ENCODE data around the gene MYOCD. TPM values are rescaled to one million over a fixed set of nuclear protein-coding genes. Genes with fewer than 3 reads are reported as not detected.

MYOCD gene
- total RNA-seq, 1 experiment from 2014 or later: not detected

DNA sequence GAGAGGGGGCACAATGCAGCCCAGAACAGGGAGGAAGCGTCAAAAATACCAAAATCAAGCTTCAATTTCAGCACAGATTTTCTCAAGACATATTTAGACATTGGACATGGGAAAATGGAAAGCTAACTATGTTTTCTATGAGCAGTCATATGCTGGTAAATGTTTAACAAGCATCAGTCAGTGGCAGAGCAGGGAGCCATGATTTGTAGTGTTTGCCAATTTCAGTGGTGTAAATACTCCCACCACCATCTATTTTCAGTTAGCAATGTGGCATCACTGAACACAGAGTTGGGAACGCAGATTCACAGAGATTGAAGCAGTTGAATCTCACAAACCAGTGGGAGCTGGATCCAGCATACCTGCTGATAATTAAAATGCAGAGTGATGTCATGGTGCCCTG is 24.6 kb upstream of the MYOCD start:
- DNase-seq (ENCODE audit: low read depth, low spot score): no peak
- Histone ChIP-seq H3K9me3 (ENCODE audit: control insufficient read depth in 1 of 2, insufficient read depth in 1 of 2, low read depth in 1 of 2, low read length in 2 of 2) (no peaks in the 10 kb centered on the region), H3K4me3 (replicated peaks in 1 of 2; ENCODE audit: low read depth in 1 of 2, low read length in 2 of 2) (no peak overlapping the region), H2AFZ (ENCODE audit: low read depth, low read length, poor library complexity, severe bottlenecking) (no peak overlapping the region), H3K9ac (ENCODE audit: low read length) (no peak overlapping the region), H3K79me2 (ENCODE audit: insufficient read depth, low read length) (no peaks in the 10 kb centered on the region), H3K27ac (ENCODE audit: low read depth, low read length) (no peak overlapping the region), H3K36me3 (ENCODE audit: control insufficient read depth in 1 of 2, insufficient read depth in 2 of 2, low read length in 2 of 2) (no peaks in the 10 kb centered on the region), H3K27me3 (ENCODE audit: insufficient read depth, low read length) (peaks cover 34% of the 10 kb centered on the region), H3K4me1 (ENCODE audit: control insufficient read depth in 1 of 2, insufficient read depth in 2 of 2, low read length in 2 of 2) (0 out of 4 replicates have a peak, but pooled peaks cover 0 to 5% of the 10 kb centered on the region in 2 experiments), H3K4me2 (ENCODE audit: low read length) (no peak overlapping the region), H4K20me1 (ENCODE audit: insufficient read depth) (no peaks in the 10 kb centered on the region), H3K9me2 (ENCODE audit: insufficient read depth) (no peaks in the 10 kb centered on the region)
- ChIA-PET CTCF (no interaction called here), RAD21 (ENCODE audit: low non-redundant PET in 1 of 2, low total read pairs in 2 of 2, uncharacterized antibody in 2 of 2, unreplicated experiment in 2 of 2) (no interaction called here), POLR2A (no interaction called here)
- no TSS peak for BruUV-seq (replicated peaks)
- intact Hi-C loops (cut with micrococcal nuclease): no loop called here
- ATAC-seq: no peak
- TF ChIP-seq, protein P1, sequence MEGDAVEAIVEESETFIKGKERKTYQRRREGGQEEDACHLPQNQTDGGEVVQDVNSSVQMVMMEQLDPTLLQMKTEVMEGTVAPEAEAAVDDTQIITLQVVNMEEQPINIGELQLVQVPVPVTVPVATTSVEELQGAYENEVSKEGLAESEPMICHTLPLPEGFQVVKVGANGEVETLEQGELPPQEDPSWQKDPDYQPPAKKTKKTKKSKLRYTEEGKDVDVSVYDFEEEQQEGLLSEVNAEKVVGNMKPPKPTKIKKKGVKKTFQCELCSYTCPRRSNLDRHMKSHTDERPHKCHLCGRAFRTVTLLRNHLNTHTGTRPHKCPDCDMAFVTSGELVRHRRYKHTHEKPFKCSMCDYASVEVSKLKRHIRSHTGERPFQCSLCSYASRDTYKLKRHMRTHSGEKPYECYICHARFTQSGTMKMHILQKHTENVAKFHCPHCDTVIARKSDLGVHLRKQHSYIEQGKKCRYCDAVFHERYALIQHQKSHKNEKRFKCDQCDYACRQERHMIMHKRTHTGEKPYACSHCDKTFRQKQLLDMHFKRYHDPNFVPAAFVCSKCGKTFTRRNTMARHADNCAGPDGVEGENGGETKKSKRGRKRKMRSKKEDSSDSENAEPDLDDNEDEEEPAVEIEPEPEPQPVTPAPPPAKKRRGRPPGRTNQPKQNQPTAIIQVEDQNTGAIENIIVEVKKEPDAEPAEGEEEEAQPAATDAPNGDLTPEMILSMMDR (IDR thresholded peaks at IDR 0.05 in 2 of 3, conservative IDR thresholded peaks at IDR 0.05 in 1 of 3; ENCODE audit: borderline replicate concordance in 1 of 3, insufficient read depth in 1 of 3, low read depth in 2 of 3, low read length in 2 of 3): no peak
- no peak for TF ChIP-seq FOSL1 (IDR thresholded peaks at IDR 0.05; ENCODE audit: low read depth)
- no peak for TF ChIP-seq EZH2phosphoT487 (IDR thresholded peaks at IDR 0.05; ENCODE audit: borderline replicate concordance)
- TF ChIP-seq RAD21 (IDR thresholded peaks at IDR 0.05; ENCODE audit: low read depth): no peak
- no peak for TF ChIP-seq ZFX (IDR thresholded peaks at IDR 0.05)
- TF ChIP-seq, protein P2, sequence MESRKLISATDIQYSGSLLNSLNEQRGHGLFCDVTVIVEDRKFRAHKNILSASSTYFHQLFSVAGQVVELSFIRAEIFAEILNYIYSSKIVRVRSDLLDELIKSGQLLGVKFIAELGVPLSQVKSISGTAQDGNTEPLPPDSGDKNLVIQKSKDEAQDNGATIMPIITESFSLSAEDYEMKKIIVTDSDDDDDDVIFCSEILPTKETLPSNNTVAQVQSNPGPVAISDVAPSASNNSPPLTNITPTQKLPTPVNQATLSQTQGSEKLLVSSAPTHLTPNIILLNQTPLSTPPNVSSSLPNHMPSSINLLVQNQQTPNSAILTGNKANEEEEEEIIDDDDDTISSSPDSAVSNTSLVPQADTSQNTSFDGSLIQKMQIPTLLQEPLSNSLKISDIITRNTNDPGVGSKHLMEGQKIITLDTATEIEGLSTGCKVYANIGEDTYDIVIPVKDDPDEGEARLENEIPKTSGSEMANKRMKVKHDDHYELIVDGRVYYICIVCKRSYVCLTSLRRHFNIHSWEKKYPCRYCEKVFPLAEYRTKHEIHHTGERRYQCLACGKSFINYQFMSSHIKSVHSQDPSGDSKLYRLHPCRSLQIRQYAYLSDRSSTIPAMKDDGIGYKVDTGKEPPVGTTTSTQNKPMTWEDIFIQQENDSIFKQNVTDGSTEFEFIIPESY (IDR thresholded peaks at IDR 0.05; ENCODE audit: extremely low read depth, insufficient replicate concordance, low read length): no peak
- TF ChIP-seq EZH2 (IDR thresholded peaks at IDR 0.05): no peak
- TF ChIP-seq, protein P3, sequence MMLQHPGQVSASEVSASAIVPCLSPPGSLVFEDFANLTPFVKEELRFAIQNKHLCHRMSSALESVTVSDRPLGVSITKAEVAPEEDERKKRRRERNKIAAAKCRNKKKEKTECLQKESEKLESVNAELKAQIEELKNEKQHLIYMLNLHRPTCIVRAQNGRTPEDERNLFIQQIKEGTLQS (IDR thresholded peaks at IDR 0.05): no peak
- no peak for TF ChIP-seq TCF7L2 (IDR thresholded peaks at IDR 0.05; ENCODE audit: borderline replicate concordance, extremely low read depth, insufficient read depth, insufficient read length)
- TF ChIP-seq SIN3A (IDR thresholded peaks at IDR 0.05; ENCODE audit: low read depth): no peak
- TF ChIP-seq CEBPB (IDR thresholded peaks at IDR 0.05; ENCODE audit: low read depth): no peak
- TF ChIP-seq JUND (IDR thresholded peaks at IDR 0.05): no peak
- TF ChIP-seq POLR2A (IDR thresholded peaks at IDR 0.05; ENCODE audit: borderline replicate concordance, extremely low read depth, insufficient read depth, insufficient read length): no peak
- no peak for TF ChIP-seq EGR1 (IDR thresholded peaks at IDR 0.05; ENCODE audit: low read depth)
- TF ChIP-seq, protein P4, sequence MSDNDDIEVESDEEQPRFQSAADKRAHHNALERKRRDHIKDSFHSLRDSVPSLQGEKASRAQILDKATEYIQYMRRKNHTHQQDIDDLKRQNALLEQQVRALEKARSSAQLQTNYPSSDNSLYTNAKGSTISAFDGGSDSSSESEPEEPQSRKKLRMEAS (IDR thresholded peaks at IDR 0.05): no peak
- TF ChIP-seq ZNF274 (IDR thresholded peaks at IDR 0.05; ENCODE audit: low read depth, low read length): no peak
- no peak for TF ChIP-seq YY1 (IDR thresholded peaks at IDR 0.05; ENCODE audit: extremely low read depth, insufficient replicate concordance, low read depth, low read length)
